ENCODE measurements around the gene KBTBD4. TPM values are rescaled to one million over a fixed set of nuclear protein-coding genes. Genes with fewer than 3 reads are reported as not detected.
"Not testable (repeated sequence)": the region's sequence is repeated elsewhere in the genome, so short reads cannot be mapped to it uniquely, and the experiment has no call there.

KBTBD4 gene
- total RNA-seq, 1 experiment from 2014 or later: 12.3 TPM

- TF ChIP-seq AFF4 (CRISPR knock-in tag; IDR thresholded peaks at IDR 0.05; ENCODE audit: borderline replicate concordance) (no peak), FOXK1 (CRISPR knock-in tag; IDR thresholded peaks at IDR 0.05) (no peak), IRF1 (CRISPR knock-in tag; IDR thresholded peaks at IDR 0.05) (no peak), NR1H2 (CRISPR knock-in tag; IDR thresholded peaks at IDR 0.05) (no peak), HMGA2 (CRISPR knock-in tag; IDR thresholded peaks at IDR 0.05) (no peak), ARID4B (CRISPR knock-in tag; IDR thresholded peaks at IDR 0.05; ENCODE audit: borderline replicate concordance) (0 out of 2 replicates have a peak, but pooled peaks have one; percentile 0), ATF6 (CRISPR knock-in tag; IDR thresholded peaks at IDR 0.05) (no peak), E2F5 (CRISPR knock-in tag; IDR thresholded peaks at IDR 0.05) (no peak), MAX (CRISPR knock-in tag; IDR thresholded peaks at IDR 0.05) (no peak; the same call in 1 of the 2 replicates), NFE2L1 (CRISPR knock-in tag; IDR thresholded peaks at IDR 0.05) (no peak), NR2C2 (CRISPR knock-in tag; IDR thresholded peaks at IDR 0.05) (0 out of 2 replicates have a peak, but pooled peaks have one; percentile 41), SMAD3 (CRISPR knock-in tag; IDR thresholded peaks at IDR 0.05; ENCODE audit: borderline replicate concordance) (0 out of 2 replicates have a peak, but pooled peaks have one; percentile 64), ELF4 (CRISPR knock-in tag; IDR thresholded peaks at IDR 0.05; ENCODE audit: low read depth) (no peak), FOXP1 (CRISPR knock-in tag; IDR thresholded peaks at IDR 0.05; ENCODE audit: borderline replicate concordance) (no peak)
Measured at GRCh38 chr11:47564933-47565339, 13.8 kb downstream of the KBTBD4 start (continued).

GRCh38 chr11:47564366-47564765, 14.4 kb downstream of the KBTBD4 start:
- peak overlapping the region; percentile 43 for H3K4me3 Mint-ChIP-seq
- not testable (repeated sequence) for ATAC-seq

GRCh38 chr11:47562393-47562792, 16.4 kb downstream of the KBTBD4 start:
- CTCF ChIA-PET: interaction anchor here (0.8 kb wide), 1 partner anchor 9 kb away, joined by 4 read pairs; no protein-coding TSS in a partner anchor
- not testable (repeated sequence) for H3K4me1 Mint-ChIP-seq; H3K27me3 Mint-ChIP-seq (ENCODE audit: low read depth); H3K27ac Mint-ChIP-seq; H3K4me3 Mint-ChIP-seq; ATAC-seq; H3K9me3 Mint-ChIP-seq; DNase-seq (ENCODE audit: low spot score); H3K36me3 Mint-ChIP-seq
- POLR2A ChIA-PET: interaction anchor here (0.6 kb wide), 2 partner anchors 39 to 285 kb away, joined by 3 to 4 read pairs; no protein-coding TSS in a partner anchor

More at GRCh38 chr11:47564366-47564765, 14.4 kb downstream of the KBTBD4 start:
- H3K36me3 Mint-ChIP-seq; H3K4me1 Mint-ChIP-seq; H3K27me3 Mint-ChIP-seq (ENCODE audit: low read depth); H3K9me3 Mint-ChIP-seq; H3K27ac Mint-ChIP-seq; DNase-seq (ENCODE audit: low spot score): not testable (repeated sequence)
- ChIA-PET POLR2A (interaction anchor here (0.9 to 1.7 kb wide), 4 partner anchors 12 to 30 kb away, joined by 3 to 4 read pairs (median 3); partner anchors contain the start of genes C1QTNF4, KBTBD4 and NDUFS3), CTCF (interaction anchor here (1.3 to 2.1 kb wide), 2 partner anchors 11 to 12 kb away, joined by 3 to 13 read pairs; no protein-coding TSS in a partner anchor)

All from WTC11 (cell line).